Measurements from ENCODE around the gene BBS7. TPM values are rescaled to one million over a fixed set of nuclear protein-coding genes. Genes with fewer than 3 reads are reported as not detected.

The BBS7 gene
- total RNA-seq, 1 experiment from 2014 or later, result 20.5 TPM

GRCh38 chr4:121776610-121777401, 93.5 kb downstream of the BBS7 start (continued):
- no peak for TF ChIP-seq ZBTB21 (CRISPR knock-in tag; IDR thresholded peaks at IDR 0.05; ENCODE audit: borderline replicate concordance)

Other genes with a start within 250 kb of the BBS7 start
- 169 to 186 TPM (median 176 TPM) in 3 replicates for gene ANXA5, start 173.5 kb downstream of the BBS7 start, total RNA-seq (2021)
- gene SMIM43, start 105.3 kb downstream of the BBS7 start, total RNA-seq (2021), result 0.25 to 0.33 TPM (median 0.25 TPM) in 3 replicates
- gene EXOSC9, start 69.2 kb downstream of the BBS7 start, total RNA-seq (2021), result 37.1 to 50.0 TPM (median 39.1 TPM) in 3 replicates
- gene CCNA2, start 46.6 kb downstream of the BBS7 start, total RNA-seq (2021), result 77.1 to 95.1 TPM (median 81.1 TPM) in 3 replicates
- gene TRPC3, start 81.6 kb upstream of the BBS7 start, total RNA-seq (2021), result 0.21 to 0.30 TPM (median 0.26 TPM) in 3 replicates

All from WTC11 (cell line).